ENCODE data around the gene HK2.

The HK2 gene

GRCh38 chr2:74884866-74885265 lies 50.9 kb downstream of the HK2 start:
- DNase-seq (ENCODE audit: insufficient read length, low spot score) = no peak
- no peak for FAIRE-seq
- TF ChIP-seq CTCF (IDR thresholded peaks at IDR 0.05; ENCODE audit: insufficient read depth, missing control alignments) = no peak

GRCh38 chr2:74886251-74886650 lies 52.3 kb downstream of the HK2 start:
- DNase-seq (ENCODE audit: insufficient read length, low spot score) = no peak
- FAIRE-seq = no peak
- TF ChIP-seq CTCF (IDR thresholded peaks at IDR 0.05; ENCODE audit: insufficient read depth, missing control alignments) = no peak

- DNase-seq (ENCODE audit: insufficient read length, low spot score) (no peak), FAIRE-seq (no peak)
- TF ChIP-seq CTCF (IDR thresholded peaks at IDR 0.05; ENCODE audit: insufficient read depth, missing control alignments) = no peak
These were observed 52.9 kb downstream of the HK2 start for GRCh38 chr2:74886811-74887210.

GRCh38 chr2:74887445-74887951 lies 53.6 kb downstream of the HK2 start:
- DNase-seq (ENCODE audit: insufficient read length, low spot score) (no peak), FAIRE-seq (no peak)
- TF ChIP-seq CTCF (IDR thresholded peaks at IDR 0.05; ENCODE audit: insufficient read depth, missing control alignments) = no peak

- TF ChIP-seq CTCF (IDR thresholded peaks at IDR 0.05; ENCODE audit: insufficient read depth, missing control alignments) = no peak
- FAIRE-seq (no peak), DNase-seq (ENCODE audit: insufficient read length, low spot score) (no peak)
These were observed 54.2 kb downstream of the HK2 start for GRCh38 chr2:74887960-74888700.

GRCh38 chr2:74889159-74889558 lies 55.2 kb downstream of the HK2 start:
- TF ChIP-seq CTCF (IDR thresholded peaks at IDR 0.05; ENCODE audit: insufficient read depth, missing control alignments) = no peak
- DNase-seq (ENCODE audit: insufficient read length, low spot score) (no peak), FAIRE-seq (no peak)

GRCh38 chr2:74890711-74891110 lies 56.8 kb downstream of the HK2 start:
- TF ChIP-seq CTCF (IDR thresholded peaks at IDR 0.05; ENCODE audit: insufficient read depth, missing control alignments) = no peak
- DNase-seq (ENCODE audit: insufficient read length, low spot score) (no peak), FAIRE-seq (no peak)
